ENCODE measurements around the gene MAG. TPM values are rescaled to one million over a fixed set of nuclear protein-coding genes. Genes with fewer than 3 reads are reported as not detected.

Gene MAG
- total RNA-seq, 1 donor from 2014 or later, result not detected

DNA sequence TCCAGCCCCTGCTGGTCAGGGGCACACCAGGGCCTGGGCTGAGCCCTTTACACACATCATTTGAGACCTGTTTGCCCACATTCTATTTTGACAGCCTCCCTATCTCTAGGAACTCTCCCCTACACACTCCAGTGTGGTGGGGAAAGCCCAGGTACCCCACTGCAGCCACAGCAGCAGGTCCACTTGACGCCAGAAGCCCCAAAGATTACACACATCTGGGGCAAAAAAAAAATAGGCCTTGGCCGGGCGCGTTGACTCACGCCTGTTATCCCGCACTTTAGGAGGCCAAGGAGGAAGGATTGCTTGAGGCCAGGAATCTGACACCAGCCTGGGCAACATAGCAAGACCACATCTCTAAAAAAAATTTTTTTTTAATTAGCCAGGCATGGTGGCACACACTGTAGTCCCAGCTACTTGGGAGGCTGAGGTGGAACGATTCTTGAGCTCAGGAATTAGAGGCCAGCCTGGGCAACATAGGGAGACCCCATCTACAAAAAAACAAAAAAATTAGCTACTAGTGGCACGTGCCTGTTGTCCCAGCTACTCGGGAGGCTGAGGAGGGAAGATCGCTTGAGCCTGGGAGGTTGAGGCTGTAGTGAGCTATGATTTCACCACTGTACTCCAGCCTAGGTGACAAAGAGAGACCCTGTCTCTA, 19.0 kb downstream of the MAG start:
- H3K27ac Mint-ChIP-seq (ENCODE audit: unreplicated experiment), result no peak overlapping the region

DNA sequence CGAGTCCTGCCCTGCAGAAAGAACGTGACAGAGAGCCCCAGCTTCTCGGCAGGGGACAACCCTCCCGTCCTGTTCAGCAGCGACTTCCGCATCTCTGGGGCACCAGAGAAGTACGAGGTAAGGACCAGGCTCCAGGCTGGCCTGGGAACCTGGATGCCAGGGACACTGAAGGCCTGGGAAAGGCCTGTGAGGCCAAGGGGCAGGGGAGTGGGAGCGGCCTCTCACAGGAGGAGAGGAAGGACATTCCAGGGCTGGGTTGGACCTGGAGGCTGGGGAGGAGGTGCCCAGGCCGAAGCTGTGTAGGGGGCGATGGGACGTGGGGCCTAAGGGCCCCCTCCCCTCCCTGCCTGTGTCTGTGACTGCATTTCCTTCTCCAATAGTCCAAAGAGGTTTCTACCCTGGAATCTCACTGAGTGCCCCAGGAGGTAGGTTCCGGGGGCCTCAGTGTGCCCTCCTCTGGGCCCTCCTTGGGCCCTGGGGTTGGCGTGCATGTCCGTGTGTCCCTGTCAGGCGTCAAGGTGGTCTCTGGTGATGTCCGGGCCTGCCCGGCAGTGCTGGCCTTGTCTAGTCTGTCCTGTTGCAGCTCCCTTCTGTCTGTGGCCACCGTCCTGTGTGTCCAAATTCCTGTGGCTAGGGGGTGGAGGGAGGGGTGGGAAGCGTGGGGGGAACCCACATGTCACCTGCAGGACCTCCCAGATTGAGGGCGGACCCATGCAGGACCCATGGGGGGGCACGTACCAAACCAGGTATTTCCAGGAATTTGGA, 20.1 kb downstream of the MAG start:
- Mint-ChIP-seq H3K4me3 (no peak overlapping the region), H3K27ac (ENCODE audit: unreplicated experiment) (no peak overlapping the region), H3K27me3 (ENCODE audit: low read depth) (no peaks in the 10 kb centered on the region), H3K36me3 (ENCODE audit: low read depth) (no peaks in the 10 kb centered on the region), H3K4me1 (peaks cover 18% of the 10 kb centered on the region), H3K9me3 (no peaks in the 10 kb centered on the region)
- TF ChIP-seq, protein P1, sequence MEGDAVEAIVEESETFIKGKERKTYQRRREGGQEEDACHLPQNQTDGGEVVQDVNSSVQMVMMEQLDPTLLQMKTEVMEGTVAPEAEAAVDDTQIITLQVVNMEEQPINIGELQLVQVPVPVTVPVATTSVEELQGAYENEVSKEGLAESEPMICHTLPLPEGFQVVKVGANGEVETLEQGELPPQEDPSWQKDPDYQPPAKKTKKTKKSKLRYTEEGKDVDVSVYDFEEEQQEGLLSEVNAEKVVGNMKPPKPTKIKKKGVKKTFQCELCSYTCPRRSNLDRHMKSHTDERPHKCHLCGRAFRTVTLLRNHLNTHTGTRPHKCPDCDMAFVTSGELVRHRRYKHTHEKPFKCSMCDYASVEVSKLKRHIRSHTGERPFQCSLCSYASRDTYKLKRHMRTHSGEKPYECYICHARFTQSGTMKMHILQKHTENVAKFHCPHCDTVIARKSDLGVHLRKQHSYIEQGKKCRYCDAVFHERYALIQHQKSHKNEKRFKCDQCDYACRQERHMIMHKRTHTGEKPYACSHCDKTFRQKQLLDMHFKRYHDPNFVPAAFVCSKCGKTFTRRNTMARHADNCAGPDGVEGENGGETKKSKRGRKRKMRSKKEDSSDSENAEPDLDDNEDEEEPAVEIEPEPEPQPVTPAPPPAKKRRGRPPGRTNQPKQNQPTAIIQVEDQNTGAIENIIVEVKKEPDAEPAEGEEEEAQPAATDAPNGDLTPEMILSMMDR (conservative IDR thresholded peaks at IDR 0.05), result no peak
- no peak for DNase-seq (ENCODE audit: low read depth, low spot score)

More for the DNA sequence above, 19.0 kb downstream of the MAG start:
- H3K9me3 Mint-ChIP-seq, result no peaks in the 10 kb centered on the region
- H3K4me1 Mint-ChIP-seq, result peaks cover 18% of the 10 kb centered on the region
- DNase-seq (ENCODE audit: low read depth, low spot score), result no peak
- no peaks in the 10 kb centered on the region for H3K36me3 Mint-ChIP-seq (ENCODE audit: low read depth)
- no peaks in the 10 kb centered on the region for H3K27me3 Mint-ChIP-seq (ENCODE audit: low read depth)
- H3K4me3 Mint-ChIP-seq, result no peak overlapping the region
- TF ChIP-seq, protein P1 (conservative IDR thresholded peaks at IDR 0.05), result no peak

DNA sequence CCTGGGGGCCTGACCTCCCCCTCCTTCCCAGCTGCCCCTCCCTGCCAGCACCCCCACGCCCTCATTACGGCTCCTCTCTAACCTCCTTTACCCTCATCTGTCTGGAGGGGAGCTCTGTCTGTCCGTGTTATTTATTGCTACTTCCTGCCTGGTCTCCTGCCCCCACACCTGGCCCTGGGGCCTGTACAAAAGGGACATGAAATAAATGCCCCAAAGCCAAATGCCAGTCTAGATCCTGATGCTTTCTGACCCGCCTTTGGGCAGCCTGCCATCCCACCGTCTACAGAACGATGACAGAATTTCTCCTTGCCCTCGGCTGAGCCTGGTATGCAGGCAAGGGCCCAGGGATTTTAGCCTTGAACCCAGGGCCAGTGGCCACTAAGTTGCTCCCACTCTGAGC, 21.6 kb downstream of the MAG start:
- Mint-ChIP-seq H3K27me3 (ENCODE audit: low read depth) (no peaks in the 10 kb centered on the region), H3K9me3 (no peaks in the 10 kb centered on the region), H3K27ac (ENCODE audit: unreplicated experiment) (no peak overlapping the region), H3K36me3 (ENCODE audit: low read depth) (no peaks in the 10 kb centered on the region), H3K4me3 (no peak overlapping the region), H3K4me1 (peaks cover 21% of the 10 kb centered on the region)
- TF ChIP-seq, protein P1 (conservative IDR thresholded peaks at IDR 0.05), result no peak
- no peak for DNase-seq (ENCODE audit: low read depth, low spot score)

DNA sequence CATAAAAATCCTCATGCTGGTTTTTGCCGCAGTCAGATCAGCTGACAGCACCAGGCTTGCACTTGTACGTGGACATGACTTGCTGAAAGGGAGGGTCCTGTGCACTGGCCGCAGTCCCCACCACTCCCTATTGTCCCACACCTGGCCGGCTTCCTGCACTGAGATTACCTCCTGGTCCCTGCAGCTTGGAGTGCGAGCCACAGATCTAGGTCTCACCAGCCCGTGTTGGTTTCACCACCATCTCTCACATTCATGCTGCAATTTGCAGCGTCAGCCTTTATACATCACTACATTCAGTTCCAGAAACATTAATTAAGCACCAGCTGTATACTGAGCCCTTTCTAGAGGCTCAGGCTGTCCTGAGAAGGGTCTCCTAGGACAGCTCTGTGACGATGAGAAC, 22.1 kb downstream of the MAG start:
- TF ChIP-seq, protein P1 (conservative IDR thresholded peaks at IDR 0.05), result no peak
- no peak for DNase-seq (ENCODE audit: low read depth, low spot score)
- Mint-ChIP-seq H3K27me3 (ENCODE audit: low read depth) (no peaks in the 10 kb centered on the region), H3K4me3 (no peak overlapping the region), H3K36me3 (ENCODE audit: low read depth) (no peaks in the 10 kb centered on the region), H3K9me3 (no peaks in the 10 kb centered on the region), H3K27ac (ENCODE audit: unreplicated experiment) (no peak overlapping the region), H3K4me1 (peaks cover 21% of the 10 kb centered on the region)

DNA sequence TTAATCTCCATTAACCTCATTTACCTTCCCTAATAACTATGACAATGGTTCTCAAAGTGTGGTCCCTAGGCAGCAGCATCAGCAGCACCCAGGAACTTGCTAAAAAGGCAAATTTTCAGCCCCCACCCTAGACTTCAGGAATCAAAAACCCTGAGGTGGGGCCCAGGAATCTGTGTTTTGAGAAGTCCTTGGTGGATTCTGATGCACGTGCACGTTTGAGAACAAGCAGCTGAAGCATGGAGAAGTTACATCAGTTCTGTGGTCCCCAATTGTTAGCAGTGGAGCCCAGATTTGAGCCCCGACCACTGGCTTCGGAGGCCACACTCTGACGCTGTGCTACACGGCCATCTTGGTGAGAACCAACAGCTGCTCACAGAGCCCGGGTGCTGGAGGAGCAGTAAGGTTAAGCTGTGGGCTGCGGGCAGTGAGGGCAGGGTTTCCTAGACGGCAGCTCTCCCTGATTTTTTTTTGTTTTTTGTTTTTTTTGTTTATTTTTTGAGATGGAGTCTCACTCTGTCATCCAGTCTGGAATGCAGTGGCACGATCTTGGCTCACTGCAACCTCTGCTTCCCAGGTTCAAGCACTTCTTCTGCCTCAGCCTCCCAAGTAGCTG, 23.0 kb downstream of the MAG start:
- Mint-ChIP-seq H3K36me3 (ENCODE audit: low read depth) (no peaks in the 10 kb centered on the region), H3K4me1 (peaks cover 13% of the 10 kb centered on the region), H3K27me3 (ENCODE audit: low read depth) (no peaks in the 10 kb centered on the region), H3K27ac (ENCODE audit: unreplicated experiment) (no peak overlapping the region), H3K9me3 (no peaks in the 10 kb centered on the region), H3K4me3 (no peak overlapping the region)
- no peak for DNase-seq (ENCODE audit: low read depth, low spot score)
- TF ChIP-seq, protein P1 (conservative IDR thresholded peaks at IDR 0.05), result no peak

Measured in neural crest cell (in vitro differentiated cells).